ENCODE results near the gene CADM3. TPM values are rescaled to one million over a fixed set of nuclear protein-coding genes. Genes with fewer than 3 reads are reported as not detected.

CADM3 gene
- total RNA-seq, 6 experiments from 2014 or later: 0.11 to 0.61 (median 0.16) TPM

GRCh38 chr1:159175571-159175970 is 4.2 kb downstream of the CADM3 start:
- Histone ChIP-seq H3K27ac (no peak overlapping the region), H3K36me3 (no peaks in the 10 kb centered on the region), H3K9me3 (no peaks in the 10 kb centered on the region), H3K27me3 (peaks cover 0 to 3% of the 10 kb centered on the region in 2 donors), H3K4me3 (no peak overlapping the region), H3K4me1 (no peaks in the 10 kb centered on the region)
- intact Hi-C loops (cut with DNase I): no loop called here
- WGBS (ENCODE audit: insufficient coverage, low coverage, low lambda C conversion rate, missing lambda C conversion rate): 46% methylated on average over 2 of the region's 2 CpGs
- TF ChIP-seq, protein P1, sequence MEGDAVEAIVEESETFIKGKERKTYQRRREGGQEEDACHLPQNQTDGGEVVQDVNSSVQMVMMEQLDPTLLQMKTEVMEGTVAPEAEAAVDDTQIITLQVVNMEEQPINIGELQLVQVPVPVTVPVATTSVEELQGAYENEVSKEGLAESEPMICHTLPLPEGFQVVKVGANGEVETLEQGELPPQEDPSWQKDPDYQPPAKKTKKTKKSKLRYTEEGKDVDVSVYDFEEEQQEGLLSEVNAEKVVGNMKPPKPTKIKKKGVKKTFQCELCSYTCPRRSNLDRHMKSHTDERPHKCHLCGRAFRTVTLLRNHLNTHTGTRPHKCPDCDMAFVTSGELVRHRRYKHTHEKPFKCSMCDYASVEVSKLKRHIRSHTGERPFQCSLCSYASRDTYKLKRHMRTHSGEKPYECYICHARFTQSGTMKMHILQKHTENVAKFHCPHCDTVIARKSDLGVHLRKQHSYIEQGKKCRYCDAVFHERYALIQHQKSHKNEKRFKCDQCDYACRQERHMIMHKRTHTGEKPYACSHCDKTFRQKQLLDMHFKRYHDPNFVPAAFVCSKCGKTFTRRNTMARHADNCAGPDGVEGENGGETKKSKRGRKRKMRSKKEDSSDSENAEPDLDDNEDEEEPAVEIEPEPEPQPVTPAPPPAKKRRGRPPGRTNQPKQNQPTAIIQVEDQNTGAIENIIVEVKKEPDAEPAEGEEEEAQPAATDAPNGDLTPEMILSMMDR (IDR thresholded peaks at IDR 0.05): no peak
- no peak for TF ChIP-seq POLR2A (IDR thresholded peaks at IDR 0.05)
- ATAC-seq: no peak
- no peak for DNase-seq

- 0% methylated on average over 3 of the region's 3 CpGs for WGBS (ENCODE audit: insufficient coverage, low coverage, low lambda C conversion rate, missing lambda C conversion rate)
- DNase-seq (peak in 1 of 3 donors; percentile 56), ATAC-seq (peak; percentile 65 to 92 (median 86))
These were observed 6.0 kb downstream of the CADM3 start for GRCh38 chr1:159177272-159177907.

DNA sequence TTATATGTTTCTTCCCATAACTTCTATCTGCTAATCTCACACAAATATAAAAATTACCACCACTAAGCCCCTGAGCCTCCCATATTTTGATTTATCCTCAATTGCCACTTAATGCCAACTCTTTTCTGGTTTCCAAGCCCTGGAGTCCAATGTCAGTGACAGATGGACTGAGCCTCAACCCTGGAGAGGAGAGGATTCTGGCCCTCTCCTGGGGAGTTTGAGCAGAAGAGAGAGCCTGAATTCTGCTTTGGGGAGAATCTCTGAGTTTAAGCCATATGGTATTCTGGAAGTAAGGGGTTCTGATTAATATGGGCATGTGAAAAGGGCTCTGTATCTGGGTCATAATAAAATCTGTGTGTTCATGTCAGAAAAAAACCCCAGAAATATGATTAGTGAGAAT is 8.5 kb downstream of the CADM3 start:
- no peaks in the 10 kb centered on the region for H3K27me3 ChIP-seq
- no peak overlapping the region for H3K4me3 ChIP-seq
- H3K9me3 ChIP-seq: no peaks in the 10 kb centered on the region
- TF ChIP-seq POLR2A (IDR thresholded peaks at IDR 0.05): no peak
- TF ChIP-seq, protein P1 (IDR thresholded peaks at IDR 0.05): no peak
- ATAC-seq (no peak), DNase-seq (no peak)
- H3K27ac ChIP-seq: no peak overlapping the region
- H3K4me1 ChIP-seq: no peaks in the 10 kb centered on the region
- intact Hi-C loops (cut with DNase I): no loop called here
- no peaks in the 10 kb centered on the region for H3K36me3 ChIP-seq

More at GRCh38 chr1:159177272-159177907, 6.0 kb downstream of the CADM3 start:
- no peak for TF ChIP-seq POLR2A (IDR thresholded peaks at IDR 0.05)
- TF ChIP-seq, protein P1 (IDR thresholded peaks at IDR 0.05): no peak
- no peak overlapping the region for H3K4me3 ChIP-seq
- intact Hi-C loops (cut with DNase I): no loop called here
- no peaks in the 10 kb centered on the region for H3K36me3 ChIP-seq
- no peaks in the 10 kb centered on the region for H3K9me3 ChIP-seq
- no peaks in the 10 kb centered on the region for H3K4me1 ChIP-seq
- no peaks in the 10 kb centered on the region for H3K27me3 ChIP-seq
- H3K27ac ChIP-seq: no peak overlapping the region

GRCh38 chr1:159180516-159180915 is 9.1 kb downstream of the CADM3 start:
- Histone ChIP-seq H3K27ac (no peak overlapping the region), H3K4me3 (no peak overlapping the region), H3K9me3 (no peaks in the 10 kb centered on the region), H3K36me3 (no peaks in the 10 kb centered on the region), H3K4me1 (no peaks in the 10 kb centered on the region), H3K27me3 (no peaks in the 10 kb centered on the region)
- 78% methylated on average over 2 of the region's 2 CpGs for WGBS (ENCODE audit: insufficient coverage, low coverage, low lambda C conversion rate, missing lambda C conversion rate)
- TF ChIP-seq, protein P1 (IDR thresholded peaks at IDR 0.05): no peak
- no peak for TF ChIP-seq POLR2A (IDR thresholded peaks at IDR 0.05)
- ATAC-seq (no peak), DNase-seq (no peak)
- intact Hi-C loops (cut with DNase I): no loop called here

Measured in right lobe of liver (tissue), 6 donors.